A549 (cell line): Measurements from ENCODE around the gene CEPT1. TPM values are rescaled to one million over a fixed set of nuclear protein-coding genes. Genes with fewer than 3 reads are reported as not detected.

Experiments used
- ATAC-seq, 2 experiments: fragments of 200-7000 bp in 1 of 2; fragments of >200 bp in 1 of 2; cut with Nextera tagmentation in 1 of 2; cut with Tn5 transposase in 1 of 2; 3 replicates each; pipeline versions ENCODE4 v1.8.0 to v1.9.1; 2018 to 2020; ENCODE audit warnings: mild to moderate bottlenecking in 1 of 2, moderate library complexity in 1 of 2
- CTCF ChIA-PET: fragments of 300-600 bp; sonication (Branson Sonifier 250); formaldehyde crosslinking; extraction: SDS; loops from one replicate; lab custom pipeline; 2021; ENCODE audit warnings: antibody characterized with exemption, inconsistent platforms; lab: Yijun Ruan, JAX
- POLR2A ChIA-PET: fragments of 350-600 bp; formaldehyde crosslinking; extraction: SDS; loops from one replicate; lab custom pipeline; 2021; ENCODE audit warnings: antibody characterized with exemption, inconsistent platforms; lab: Yijun Ruan, JAX
- DNase-seq, 2 experiments: peaks; one replicate each; pipeline versions ENCODE4 v3.0.0 to v3.0.0-alpha.2; 2011 to 2016; ENCODE audit warnings: low read depth in 1 of 2, low spot score in 1 of 2
- FAIRE-seq: peaks from 2 replicates; lab custom pipeline; 2011; peaks lifted over from hg19 to GRCh38; lab: Jason Lieb, UNC
- H3K27ac ChIP-seq, 2 experiments: fragments of >200 bp; sonication (Bioruptor Twin); formaldehyde crosslinking; 3 replicates each; pipeline ENCODE4 v1.5.1; 2016 to 2017
- H3K4me1 ChIP-seq: fragments of >200 bp; sonication (Bioruptor Twin); formaldehyde crosslinking; 3 replicates; pipeline ENCODE4 v1.6.1; 2016
- H3K4me2 ChIP-seq: fragments of >200 bp; sonication (Bioruptor Twin); formaldehyde crosslinking; 3 replicates; pipeline ENCODE4 v1.6.1; 2016
- H3K4me3 ChIP-seq: fragments of >200 bp; sonication (Bioruptor Twin); formaldehyde crosslinking; 3 replicates; pipeline ENCODE4 v1.5.1; 2016
- H3K9me3 ChIP-seq: fragments of >200 bp; sonication (Bioruptor Twin); formaldehyde crosslinking; 3 replicates; pipeline ENCODE4 v1.6.1; 2016
- BCL3 ChIP-seq: fragments of >200 bp; sonication (Bioruptor Twin); formaldehyde crosslinking; IDR thresholded peaks from 3 replicates; pipeline ENCODE4 v1.6.1; 2016
- BHLHE40 ChIP-seq: IDR thresholded peaks from 2 replicates; pipeline ENCODE4 v1.6.1; 2012; ENCODE audit warnings: low read depth, low read length, inconsistent platforms
- CBX2 ChIP-seq: fragments of 200-600 bp; sonication (generic); IDR thresholded peaks from 2 replicates; pipeline ENCODE4 v1.6.1; 2016; ENCODE audit warnings: low read depth, mild to moderate bottlenecking, borderline replicate concordance
- CBX8 ChIP-seq: fragments of 200-600 bp; sonication (generic); IDR thresholded peaks from 2 replicates; pipeline ENCODE4 v1.6.1; 2016
- CHD2 ChIP-seq: fragments of 150-350 bp; IDR thresholded peaks from 2 replicates; pipeline ENCODE4 v1.6.1; 2014; ENCODE audit warnings: low read length; ENCODE audit not compliant: partially characterized antibody
- E2F6 ChIP-seq: IDR thresholded peaks from 2 replicates; pipeline ENCODE4 v1.6.1; 2012; ENCODE audit warnings: low read depth, borderline replicate concordance
- EHF ChIP-seq: fragments of 250-450 bp; sonication (Bioruptor Pico); IDR thresholded peaks from 2 replicates; pipeline ENCODE4 v1.5.0; 2020; ENCODE audit warnings: mild to moderate bottlenecking
- ELK1 ChIP-seq: fragments of 150-350 bp; IDR thresholded peaks from 2 replicates; pipeline ENCODE4 v1.6.1; 2014; ENCODE audit warnings: low read depth, mild to moderate bottlenecking, low read length
- FOSL2 ChIP-seq, 2 experiments: fragments of 450-650 bp in 1 of 2; fragments of >200 bp in 1 of 2; sonication (Bioruptor Twin) in 1 of 2; formaldehyde crosslinking; IDR thresholded peaks; 2 replicates each; pipeline versions ENCODE4 v1.5.0 to v1.6.1; 2016 to 2020; ENCODE audit warnings: mild to moderate bottlenecking in 1 of 2, moderate library complexity in 1 of 2
- HES2 ChIP-seq: fragments of >200 bp; sonication (Bioruptor Twin); formaldehyde crosslinking; IDR thresholded peaks from 2 replicates; pipeline ENCODE4 v1.6.1; 2016
- HMGXB4 ChIP-seq: fragments of 250-450 bp; sonication (Bioruptor Pico); IDR thresholded peaks from 2 replicates; pipeline ENCODE4 v1.5.0; 2021; ENCODE audit warnings: mild to moderate bottlenecking, moderate library complexity, borderline replicate concordance
- HOXB13 ChIP-seq: fragments of 250-450 bp; sonication (Bioruptor Pico); IDR thresholded peaks from 2 replicates; pipeline ENCODE4 v1.5.0; 2020; ENCODE audit warnings: low read depth, mild to moderate bottlenecking, moderate library complexity
- HOXB5 ChIP-seq: fragments of 250-450 bp; sonication (Bioruptor Pico); IDR thresholded peaks from 2 replicates; pipeline ENCODE4 v1.5.0; 2020; ENCODE audit warnings: mild to moderate bottlenecking, moderate library complexity
- JUN ChIP-seq, 2 experiments: fragments of >200 bp; sonication (Bioruptor Twin); formaldehyde crosslinking; IDR thresholded peaks; 2 replicates in 1 of 2; 3 replicates in 1 of 2; pipeline ENCODE4 v1.6.1; 2016 to 2017
- JUNB ChIP-seq: fragments of >200 bp; sonication (Bioruptor Twin); formaldehyde crosslinking; IDR thresholded peaks from 2 replicates; pipeline ENCODE4 v1.6.1; 2016
- KDM1A ChIP-seq: fragments of 200-600 bp; sonication (generic); IDR thresholded peaks from 2 replicates; pipeline ENCODE4 v1.6.1; 2016; ENCODE audit warnings: low read depth, mild to moderate bottlenecking
- MAFK ChIP-seq: fragments of 450-650 bp; IDR thresholded peaks from 2 replicates; pipeline ENCODE4 v1.6.1; 2014; ENCODE audit not compliant: partially characterized antibody
- NFE2L2 ChIP-seq: fragments of 150-350 bp; conservative IDR thresholded peaks from 2 replicates; pipeline ENCODE4 v1.6.1; 2014; ENCODE audit warnings: low read length
- NPAS2 ChIP-seq: fragments of 250-450 bp; sonication (Bioruptor Pico); IDR thresholded peaks from 2 replicates; pipeline ENCODE4 v1.8.0; 2022; ENCODE audit warnings: mild to moderate bottlenecking, moderate library complexity, borderline replicate concordance
- PHF8 ChIP-seq: fragments of 200-600 bp; sonication (generic); IDR thresholded peaks from 2 replicates; pipeline ENCODE4 v1.6.1; 2016; ENCODE audit warnings: low read depth, mild to moderate bottlenecking, antibody characterized with exemption, moderate library complexity, borderline replicate concordance
- POLR2A ChIP-seq: IDR thresholded peaks from 2 replicates; pipeline ENCODE4 v1.6.1; 2012; ENCODE audit warnings: mild to moderate bottlenecking, low read length
- RAD21 ChIP-seq, 2 experiments: fragments of >200 bp in 1 of 2; sonication (Bioruptor Twin) in 1 of 2; formaldehyde crosslinking in 1 of 2; IDR thresholded peaks in 1 of 2; conservative IDR thresholded peaks in 1 of 2; 2 replicates in 1 of 2; 3 replicates in 1 of 2; pipeline ENCODE4 v1.6.1; 2012 to 2018; ENCODE audit warnings: inconsistent platforms in 1 of 2
- RFX5 ChIP-seq: fragments of 450-650 bp; IDR thresholded peaks from 2 replicates; pipeline ENCODE4 v1.7.1; 2014; ENCODE audit warnings: antibody characterized with exemption, mild to moderate bottlenecking, moderate library complexity
- RNF2 ChIP-seq: fragments of 200-600 bp; sonication (generic); IDR thresholded peaks from 2 replicates; pipeline ENCODE4 v1.6.1; 2016; ENCODE audit warnings: low read depth, mild to moderate bottlenecking, antibody characterized with exemption, moderate library complexity, borderline replicate concordance
- SMC3 ChIP-seq: fragments of >200 bp; sonication (Bioruptor Twin); formaldehyde crosslinking; IDR thresholded peaks from 3 replicates; pipeline ENCODE4 v1.6.1; 2018; ENCODE audit warnings: inconsistent platforms
- SREBF2 ChIP-seq: fragments of 450-650 bp; IDR thresholded peaks from 2 replicates; pipeline ENCODE4 v1.6.1; 2014; ENCODE audit warnings: mild to moderate bottlenecking, moderate library complexity
- TP53 ChIP-seq: fragments of 250-450 bp; sonication (Bioruptor Pico); IDR thresholded peaks from 2 replicates; pipeline ENCODE4 v1.5.0; 2021; ENCODE audit warnings: mild to moderate bottlenecking, moderate library complexity
- USF2 ChIP-seq: fragments of 450-650 bp; IDR thresholded peaks from 2 replicates; pipeline ENCODE4 v1.6.1; 2014; ENCODE audit warnings: antibody characterized with exemption
- ZC3H11A ChIP-seq: fragments of 450-650 bp; IDR thresholded peaks from 2 replicates; pipeline ENCODE4 v1.6.1; 2014; ENCODE audit warnings: antibody characterized with exemption, mild to moderate bottlenecking
- ZFP36 ChIP-seq: fragments of 450-650 bp; IDR thresholded peaks from 2 replicates; pipeline ENCODE4 v1.6.1; 2014; ENCODE audit warnings: borderline replicate concordance; ENCODE audit not compliant: partially characterized antibody
- ZSCAN20 ChIP-seq: fragments of 250-450 bp; sonication (Bioruptor Pico); IDR thresholded peaks from 2 replicates; pipeline ENCODE4 v1.8.0; 2022; ENCODE audit warnings: mild to moderate bottlenecking, moderate library complexity
- WGBS: methylation state at CpG from one replicate; pipeline ENCODE4 v1.1.6; 2017; ENCODE audit errors: missing lambda C conversion rate; 5-methylcytosine and 5-hydroxymethylcytosine counted together
- polyA plus RNA-seq, 4 experiments: library from polyadenylated mRNA; depleted of rRNA in 3 of 4; stranded (reverse); fragments of >200 nt; fragmentation: RNase III in 1 of 4; extraction: RNeasy Plus Mini Kit Qiagen cat#74134 plus additional on column Dnase treatment in 1 of 4; gene quantifications; 2 replicates in 3 of 4; 3 replicates in 1 of 4; pipeline ENCODE4 v1.2.3, GENCODE V29; 2011 to 2017

Gene CEPT1
- polyA plus RNA-seq, 2 of the 4 experiments (the other 2 are of a cell fraction), result 12.3 to 26.2 TPM

- no peaks in the 10 kb centered on the region for H3K9me3 ChIP-seq
- WGBS, result 76% methylated on average over 4 of the region's 4 CpGs
- CTCF ChIA-PET, result interaction anchor here (0.8 kb wide), 2 partner anchors 8 to 24 kb away, joined by 3 to 4 read pairs; no protein-coding TSS in a partner anchor
- no peak for ATAC-seq
- H3K27ac ChIP-seq, result no peak overlapping the region
- H3K4me3 ChIP-seq, result no peak overlapping the region
- no peak overlapping the region for H3K4me2 ChIP-seq
- no peak for DNase-seq
- TF ChIP-seq EHF (CRISPR knock-in tag) (no peak), NFE2L2 (no peak), RNF2 (no peak), RFX5 (no peak), USF2 (no peak), JUNB (no peak), BHLHE40 (no peak), CHD2 (no peak), HMGXB4 (CRISPR knock-in tag) (no peak), MAFK (no peak), SMC3 (no peak), FOSL2 (IDR thresholded peaks at IDR 0.05) (no peak), FOSL2 (CRISPR knock-in tag; IDR thresholded peaks at IDR 0.05) (no peak), ZSCAN20 (no peak), SREBF2 (no peak), CBX8 (no peak), HOXB13 (CRISPR knock-in tag) (no peak), RAD21 (conservative IDR thresholded peaks at IDR 0.05 in 1 of 2, IDR thresholded peaks at IDR 0.05 in 1 of 2) (no peak), ZFP36 (no peak)
- FAIRE-seq, result no peak
- no peaks in the 10 kb centered on the region for H3K4me1 ChIP-seq
- POLR2A ChIA-PET, result no interaction called here
Measured at GRCh38 chr1:111195002-111195684, 55.1 kb downstream of the CEPT1 start.

- no peaks in the 10 kb centered on the region for H3K4me1 ChIP-seq
- ATAC-seq (no peak), DNase-seq (no peak), FAIRE-seq (no peak)
- no peak overlapping the region for H3K4me2 ChIP-seq
- whole genome bisulfite sequencing, result 58% methylated on average over 2 of the region's 2 CpGs
- H3K4me3 ChIP-seq, result no peak overlapping the region
- no peak overlapping the region for H3K27ac ChIP-seq
- POLR2A ChIA-PET, result no interaction called here
- no peaks in the 10 kb centered on the region for H3K9me3 ChIP-seq
- CTCF ChIA-PET, result interaction anchor here (0.8 kb wide), 2 partner anchors 9 to 22 kb away, joined by 3 to 4 read pairs; no protein-coding TSS in a partner anchor
- TF ChIP-seq HOXB5 (CRISPR knock-in tag) (no peak), KDM1A (no peak), ZC3H11A (no peak), TP53 (CRISPR knock-in tag) (no peak), E2F6 (no peak), BCL3 (no peak), PHF8 (no peak), HES2 (no peak), POLR2A (no peak), NPAS2 (CRISPR knock-in tag) (no peak), JUNB (no peak), JUN (IDR thresholded peaks at IDR 0.05) (no peak), ELK1 (no peak), CBX2 (no peak)
Measured at GRCh38 chr1:111196213-111196612, 56.2 kb downstream of the CEPT1 start.
